ENCODE results near the gene KCNJ6.

The KCNJ6 gene

DNA sequence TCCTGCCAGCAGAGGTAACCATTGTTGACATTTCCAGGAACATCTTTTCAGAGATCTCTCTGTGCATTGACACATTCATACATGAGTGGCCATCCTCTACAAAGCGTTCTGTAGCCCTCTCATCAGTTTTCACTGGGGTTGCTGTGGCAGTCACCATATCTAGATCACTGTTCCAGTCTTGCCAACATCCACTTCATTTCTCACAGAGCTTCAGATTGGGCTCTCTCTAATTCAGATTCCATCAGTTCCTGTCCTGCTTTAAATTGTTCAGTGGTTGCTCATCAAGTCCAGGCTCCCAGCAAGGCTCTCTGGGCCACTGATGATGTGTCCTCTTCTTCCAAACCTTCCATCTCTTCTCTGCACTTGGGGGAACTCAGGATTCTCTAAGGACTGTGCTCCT, 173.7 kb downstream of the KCNJ6 start:
- H3K27ac ChIP-seq (ENCODE audit: low read depth, low read length, poor library complexity, severe bottlenecking) = no peak overlapping the region
- no peaks in the 10 kb centered on the region for H4K20me1 ChIP-seq (ENCODE audit: insufficient read depth, low read length)
- H3K27me3 ChIP-seq (ENCODE audit: insufficient read depth, low read length) = no peaks in the 10 kb centered on the region
- H3K4me2 ChIP-seq (ENCODE audit: low read length) = no peak overlapping the region
- TF ChIP-seq, protein P1, sequence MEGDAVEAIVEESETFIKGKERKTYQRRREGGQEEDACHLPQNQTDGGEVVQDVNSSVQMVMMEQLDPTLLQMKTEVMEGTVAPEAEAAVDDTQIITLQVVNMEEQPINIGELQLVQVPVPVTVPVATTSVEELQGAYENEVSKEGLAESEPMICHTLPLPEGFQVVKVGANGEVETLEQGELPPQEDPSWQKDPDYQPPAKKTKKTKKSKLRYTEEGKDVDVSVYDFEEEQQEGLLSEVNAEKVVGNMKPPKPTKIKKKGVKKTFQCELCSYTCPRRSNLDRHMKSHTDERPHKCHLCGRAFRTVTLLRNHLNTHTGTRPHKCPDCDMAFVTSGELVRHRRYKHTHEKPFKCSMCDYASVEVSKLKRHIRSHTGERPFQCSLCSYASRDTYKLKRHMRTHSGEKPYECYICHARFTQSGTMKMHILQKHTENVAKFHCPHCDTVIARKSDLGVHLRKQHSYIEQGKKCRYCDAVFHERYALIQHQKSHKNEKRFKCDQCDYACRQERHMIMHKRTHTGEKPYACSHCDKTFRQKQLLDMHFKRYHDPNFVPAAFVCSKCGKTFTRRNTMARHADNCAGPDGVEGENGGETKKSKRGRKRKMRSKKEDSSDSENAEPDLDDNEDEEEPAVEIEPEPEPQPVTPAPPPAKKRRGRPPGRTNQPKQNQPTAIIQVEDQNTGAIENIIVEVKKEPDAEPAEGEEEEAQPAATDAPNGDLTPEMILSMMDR (IDR thresholded peaks at IDR 0.05; ENCODE audit: low read length) = no peak
- TF ChIP-seq EZH2 (IDR thresholded peaks at IDR 0.05; ENCODE audit: borderline replicate concordance, low read length) = no peak
- H3K36me3 ChIP-seq (ENCODE audit: insufficient read depth, low read length) = no peaks in the 10 kb centered on the region
- H3K4me1 ChIP-seq (ENCODE audit: insufficient read depth, low read length, severe bottlenecking) = no peaks in the 10 kb centered on the region
- H3K79me2 ChIP-seq (ENCODE audit: insufficient read depth, low read length) = no peaks in the 10 kb centered on the region
- H2AFZ ChIP-seq (ENCODE audit: low read length) = no peak overlapping the region
- H3K4me3 ChIP-seq (ENCODE audit: low read depth, low read length, poor library complexity, severe bottlenecking) = no peak overlapping the region
- H3F3A ChIP-seq (ENCODE audit: insufficient read depth, low read length) = no peaks in the 10 kb centered on the region
- no peak overlapping the region for H3K9ac ChIP-seq (ENCODE audit: low read length)
- no peaks in the 10 kb centered on the region for H3K9me2 ChIP-seq (ENCODE audit: low read depth, low read length)
- no peaks in the 10 kb centered on the region for H3K9me3 ChIP-seq (ENCODE audit: low read length)

- H3K4me2 ChIP-seq (ENCODE audit: low read length) = no peak overlapping the region
- TF ChIP-seq, protein P1 (IDR thresholded peaks at IDR 0.05; ENCODE audit: low read length) = no peak
- TF ChIP-seq EZH2 (IDR thresholded peaks at IDR 0.05; ENCODE audit: borderline replicate concordance, low read length) = no peak
- no peaks in the 10 kb centered on the region for H3K9me3 ChIP-seq (ENCODE audit: low read length)
- no peaks in the 10 kb centered on the region for H3K79me2 ChIP-seq (ENCODE audit: insufficient read depth, low read length)
- H3K9ac ChIP-seq (ENCODE audit: low read length) = no peak overlapping the region
- H3K9me2 ChIP-seq (ENCODE audit: low read depth, low read length) = no peaks in the 10 kb centered on the region
- H3K27me3 ChIP-seq (ENCODE audit: insufficient read depth, low read length) = no peaks in the 10 kb centered on the region
- H3K27ac ChIP-seq (ENCODE audit: low read depth, low read length, poor library complexity, severe bottlenecking) = no peak overlapping the region
- H3F3A ChIP-seq (ENCODE audit: insufficient read depth, low read length) = no peaks in the 10 kb centered on the region
- no peak overlapping the region for H3K4me3 ChIP-seq (ENCODE audit: low read depth, low read length, poor library complexity, severe bottlenecking)
- H2AFZ ChIP-seq (ENCODE audit: low read length) = no peak overlapping the region
- H4K20me1 ChIP-seq (ENCODE audit: insufficient read depth, low read length) = no peaks in the 10 kb centered on the region
- H3K4me1 ChIP-seq (ENCODE audit: insufficient read depth, low read length, severe bottlenecking) = no peaks in the 10 kb centered on the region
- H3K36me3 ChIP-seq (ENCODE audit: insufficient read depth, low read length) = no peaks in the 10 kb centered on the region
Measured at GRCh38 chr21:37742115-37742514, 174.1 kb downstream of the KCNJ6 start.

- no peaks in the 10 kb centered on the region for H3F3A ChIP-seq (ENCODE audit: insufficient read depth, low read length)
- H3K27me3 ChIP-seq (ENCODE audit: insufficient read depth, low read length) = no peaks in the 10 kb centered on the region
- H3K4me1 ChIP-seq (ENCODE audit: insufficient read depth, low read length, severe bottlenecking) = no peaks in the 10 kb centered on the region
- no peaks in the 10 kb centered on the region for H3K79me2 ChIP-seq (ENCODE audit: insufficient read depth, low read length)
- H3K4me3 ChIP-seq (ENCODE audit: low read depth, low read length, poor library complexity, severe bottlenecking) = no peak overlapping the region
- no peak overlapping the region for H3K27ac ChIP-seq (ENCODE audit: low read depth, low read length, poor library complexity, severe bottlenecking)
- H3K9ac ChIP-seq (ENCODE audit: low read length) = no peak overlapping the region
- H3K9me3 ChIP-seq (ENCODE audit: low read length) = no peaks in the 10 kb centered on the region
- H3K9me2 ChIP-seq (ENCODE audit: low read depth, low read length) = no peaks in the 10 kb centered on the region
- TF ChIP-seq, protein P1 (IDR thresholded peaks at IDR 0.05; ENCODE audit: low read length) = no peak
- no peak for TF ChIP-seq EZH2 (IDR thresholded peaks at IDR 0.05; ENCODE audit: borderline replicate concordance, low read length)
- no peaks in the 10 kb centered on the region for H4K20me1 ChIP-seq (ENCODE audit: insufficient read depth, low read length)
- H2AFZ ChIP-seq (ENCODE audit: low read length) = no peak overlapping the region
- H3K4me2 ChIP-seq (ENCODE audit: low read length) = no peak overlapping the region
- H3K36me3 ChIP-seq (ENCODE audit: insufficient read depth, low read length) = no peaks in the 10 kb centered on the region
Measured at GRCh38 chr21:37737996-37738395, 178.3 kb downstream of the KCNJ6 start.
